RKO (cell line): ENCODE measurements around the gene SNCAIP.

Experiments used
- DNase-seq: peaks from one replicate; pipeline ENCODE4 v3.0.0-alpha.2; 2016; ENCODE audit warnings: low spot score

Gene SNCAIP

DNA sequence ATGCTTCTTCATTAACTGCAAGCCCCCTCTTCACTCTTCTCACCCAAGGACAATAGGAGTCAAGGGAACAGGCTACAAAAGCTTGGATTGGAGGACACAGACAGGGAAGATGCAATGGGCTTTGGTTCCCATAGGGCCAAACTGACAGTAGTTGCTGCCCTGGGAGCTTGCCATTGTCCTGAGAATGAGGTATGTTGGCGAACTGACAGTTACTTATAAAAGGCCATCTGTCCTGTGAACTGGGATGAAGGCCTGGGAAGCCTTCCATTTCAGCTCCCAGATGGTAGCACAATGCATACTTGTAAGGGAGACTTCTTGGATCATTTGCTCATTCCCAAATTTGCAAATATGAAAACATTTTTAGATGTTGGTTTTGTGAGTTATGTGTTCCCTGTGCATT is 88.9 kb downstream of the SNCAIP start:
- DNase-seq, result no peak

DNA sequence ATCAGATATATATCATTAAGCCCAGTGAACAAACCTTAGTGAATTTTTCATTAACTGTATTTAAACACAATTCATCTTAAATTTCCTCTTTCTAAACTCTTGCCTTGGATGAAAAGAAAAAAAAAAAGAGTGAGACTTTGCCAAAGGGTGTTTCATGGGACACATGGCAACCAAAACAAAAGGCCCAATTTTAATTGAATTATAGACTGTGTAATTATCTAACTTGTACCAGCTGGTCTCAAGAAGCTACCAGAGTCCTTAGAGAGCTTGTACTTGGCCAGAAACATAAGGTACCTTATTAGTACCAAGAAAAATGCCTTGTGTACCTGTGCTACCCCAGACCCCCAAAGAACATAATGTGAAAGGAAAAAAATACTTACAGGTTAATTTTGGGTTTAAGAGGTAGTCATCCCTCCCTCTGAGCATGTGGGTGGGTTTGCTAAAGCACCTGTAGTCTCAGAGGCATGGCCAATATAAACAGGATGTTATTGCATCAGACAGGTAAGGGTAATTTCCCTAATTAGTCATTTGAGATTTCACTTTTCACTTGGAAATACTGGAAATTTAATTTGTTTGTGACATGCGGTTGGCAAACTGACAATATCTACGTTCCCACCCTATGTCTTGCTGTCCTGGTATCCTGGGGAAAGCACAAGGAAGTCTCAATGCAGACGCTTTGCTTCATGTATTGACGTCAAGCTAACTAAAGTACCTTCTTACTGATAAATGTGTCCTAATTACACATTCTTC is 90.1 kb downstream of the SNCAIP start:
- no peak for DNase-seq

DNA sequence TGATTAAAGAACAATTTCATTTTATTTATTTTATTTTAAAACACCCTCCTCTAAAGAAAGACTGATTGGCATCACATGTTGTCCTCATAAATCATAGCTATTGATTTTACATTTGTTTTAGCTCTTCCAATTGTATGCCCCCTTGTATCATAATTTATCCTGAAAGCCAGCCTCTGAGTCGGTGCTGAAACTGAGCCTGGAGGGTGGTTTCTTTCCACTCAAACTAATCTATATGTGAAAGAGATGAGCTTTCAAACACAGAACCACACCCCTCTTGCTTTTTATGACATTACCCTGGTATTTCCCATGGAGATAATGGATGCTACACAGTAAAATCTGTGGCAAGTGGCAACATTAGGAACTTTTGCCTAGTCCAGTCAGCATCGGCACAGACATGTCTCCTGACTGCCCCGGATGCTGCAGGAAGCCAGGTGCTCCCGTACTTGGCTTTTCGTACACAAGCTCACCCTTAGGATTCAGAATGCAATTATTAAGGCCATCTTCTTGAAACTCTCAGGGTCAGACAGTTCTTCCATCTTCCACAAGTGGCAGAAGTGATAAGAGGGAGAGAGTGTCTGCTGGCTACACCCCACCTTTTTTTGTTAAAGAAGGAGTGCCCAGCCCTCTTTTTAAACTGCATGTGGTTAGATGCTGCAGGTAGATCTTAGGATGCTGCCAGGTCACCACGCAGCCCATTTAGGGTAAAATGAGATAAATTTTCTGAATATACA is 91.1 kb downstream of the SNCAIP start:
- DNase-seq, result no peak

DNA sequence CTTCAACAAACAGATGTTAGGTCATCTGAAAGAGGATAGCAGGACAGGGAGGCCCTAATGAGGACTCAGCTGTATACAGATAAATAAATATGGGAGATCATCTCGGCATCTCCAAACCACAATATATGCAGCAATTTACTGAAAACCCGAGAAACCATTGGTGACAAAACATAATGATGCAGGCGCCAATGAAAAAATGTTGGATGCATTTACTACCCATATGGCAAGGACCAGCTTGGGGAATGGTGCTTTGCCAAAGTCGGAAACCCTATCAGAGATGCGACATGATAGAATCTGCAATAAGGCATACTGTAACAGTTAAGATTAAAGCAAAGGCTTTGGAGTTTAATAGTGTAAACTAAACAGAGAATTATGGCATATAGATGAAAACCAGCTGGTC is 92.0 kb downstream of the SNCAIP start:
- DNase-seq, result no peak

DNA sequence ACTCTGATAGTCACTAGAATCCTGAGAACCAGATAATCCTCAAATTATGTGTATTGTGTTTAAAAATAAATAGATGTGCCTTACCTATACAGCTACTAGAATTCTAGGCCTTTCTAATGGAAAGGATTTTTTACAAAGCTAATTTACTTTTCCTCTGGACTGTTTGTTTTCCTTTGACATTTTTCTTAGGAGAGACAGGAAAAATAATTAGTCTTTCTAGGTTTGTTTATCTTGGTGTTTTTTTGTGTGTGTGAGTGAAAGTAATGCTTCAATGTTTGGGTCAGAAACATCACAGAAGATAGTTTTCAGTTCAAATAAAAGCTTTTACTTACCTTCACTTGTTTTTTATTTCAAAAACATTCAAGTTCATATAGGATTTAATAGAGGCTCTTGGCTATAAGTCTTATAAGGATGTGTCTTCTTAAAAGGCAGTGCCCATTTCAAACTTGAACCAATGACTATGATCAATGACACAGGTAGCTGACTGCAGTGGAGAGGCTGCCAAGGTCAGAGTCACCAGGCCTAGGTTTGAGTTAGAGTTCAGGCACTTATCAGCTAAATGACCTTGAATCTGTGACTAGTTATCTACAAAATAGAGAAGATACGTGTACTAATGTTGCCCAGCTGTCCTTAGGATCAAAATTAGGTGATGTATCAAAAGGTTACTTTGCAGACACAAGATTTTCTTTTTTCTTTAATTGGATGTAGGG is 92.8 kb downstream of the SNCAIP start:
- DNase-seq, result no peak

DNA sequence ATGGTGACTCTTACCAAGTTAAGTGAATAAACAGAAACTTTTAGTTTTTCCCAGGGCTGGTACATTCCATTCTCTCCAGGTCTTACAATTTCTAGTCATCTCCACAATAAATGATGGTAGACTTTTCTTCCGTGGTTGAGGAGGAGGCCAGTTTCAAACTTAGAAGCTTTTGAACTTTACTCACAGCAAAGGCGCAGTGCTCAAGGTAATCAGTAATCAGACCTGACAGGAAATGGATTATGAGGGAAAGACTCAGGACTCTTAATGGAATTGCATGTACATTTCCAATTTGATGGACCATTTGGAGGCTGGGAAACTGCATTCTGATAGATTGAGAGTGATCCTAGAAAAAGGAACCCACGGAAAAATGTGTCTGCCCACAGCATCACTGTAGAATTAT is 93.7 kb downstream of the SNCAIP start:
- no peak for DNase-seq

DNA sequence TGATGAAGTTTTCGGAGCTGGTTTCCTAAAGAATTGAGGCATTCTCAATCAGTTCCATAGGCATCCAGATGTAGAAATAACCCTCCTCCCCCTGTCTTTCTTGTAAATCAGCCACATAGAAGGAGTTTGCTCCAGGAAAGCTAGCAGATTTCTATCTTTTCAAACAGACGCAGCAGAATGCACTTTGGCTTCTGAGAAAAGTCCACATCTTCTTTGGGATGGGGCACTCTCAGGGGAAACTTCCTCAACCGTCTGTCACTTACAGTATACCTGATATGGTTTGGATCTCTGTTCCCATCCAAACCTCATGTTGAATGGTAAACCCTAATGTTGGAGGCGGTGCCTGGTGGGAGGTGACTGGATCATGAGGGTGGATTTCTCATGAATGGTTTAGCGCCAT is 94.1 kb downstream of the SNCAIP start:
- DNase-seq, result no peak

DNA sequence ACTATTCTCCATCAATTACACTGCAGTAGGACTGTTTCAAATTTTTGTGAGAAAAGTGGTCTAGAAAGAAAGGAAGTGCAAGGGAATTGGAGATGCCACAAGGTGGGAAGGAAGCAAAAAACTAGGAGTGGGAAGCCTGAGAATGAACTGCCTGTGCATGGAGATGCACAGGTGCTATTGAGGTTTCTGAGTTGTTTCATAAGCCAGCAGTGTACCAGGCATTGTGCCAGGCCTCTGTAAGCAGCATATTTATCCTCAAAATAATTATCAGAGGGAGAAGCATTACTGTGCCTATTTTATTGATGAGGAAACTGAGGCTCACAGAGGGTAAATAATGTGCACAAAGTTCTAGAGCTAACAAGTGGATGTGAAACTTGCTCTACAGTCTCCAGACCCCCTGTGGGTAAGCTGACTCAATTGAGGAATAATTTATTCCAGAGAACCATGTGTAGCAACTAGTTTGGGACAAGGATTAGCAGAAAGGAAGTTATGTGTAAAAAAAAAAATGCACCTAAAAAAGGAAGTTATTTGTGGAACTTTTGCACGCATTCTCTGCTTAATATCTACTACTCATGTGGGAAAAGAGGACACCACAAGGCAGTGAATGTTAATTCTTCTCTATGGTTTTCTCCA is 96.7 kb downstream of the SNCAIP start:
- DNase-seq, result no peak

DNA sequence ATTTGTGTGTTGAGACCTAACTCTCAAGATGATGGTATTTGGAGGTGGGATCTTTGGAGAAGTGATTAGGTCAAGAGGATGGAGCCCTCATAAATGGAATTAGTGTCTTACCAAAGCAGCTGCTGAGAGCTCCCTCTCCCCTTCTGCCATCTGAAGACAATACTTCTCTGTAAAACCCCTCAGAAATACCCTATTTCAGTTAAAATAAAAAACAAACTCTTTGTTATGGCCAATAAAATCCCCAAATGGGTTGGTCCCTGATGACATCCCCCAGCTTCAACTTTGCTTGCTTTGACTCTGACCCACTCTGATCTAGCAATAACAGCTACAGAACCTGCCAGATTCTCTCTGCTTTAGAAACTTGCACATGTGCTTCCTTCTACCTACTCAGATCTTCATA is 100.9 kb downstream of the SNCAIP start:
- DNase-seq, result no peak

DNA sequence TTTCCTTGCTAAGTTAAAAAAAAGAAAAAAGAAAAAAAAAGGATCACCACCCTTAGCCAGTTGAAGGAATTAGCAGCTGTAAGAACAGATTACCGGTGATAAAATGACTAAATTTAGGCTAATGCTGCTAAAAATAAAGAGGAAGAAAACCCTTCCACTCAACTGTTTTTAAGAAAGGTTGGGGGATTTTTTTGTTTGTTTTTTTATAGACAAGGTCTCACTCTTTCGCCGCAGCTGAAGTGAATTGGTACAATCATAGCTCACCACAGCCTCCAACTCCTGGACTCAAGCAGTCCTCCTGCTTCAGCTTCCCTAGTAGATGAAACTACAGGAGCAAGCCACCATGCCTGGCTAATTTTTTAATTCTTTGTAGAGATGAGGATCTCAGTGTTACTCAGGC is 101.7 kb downstream of the SNCAIP start:
- no peak for DNase-seq

DNA sequence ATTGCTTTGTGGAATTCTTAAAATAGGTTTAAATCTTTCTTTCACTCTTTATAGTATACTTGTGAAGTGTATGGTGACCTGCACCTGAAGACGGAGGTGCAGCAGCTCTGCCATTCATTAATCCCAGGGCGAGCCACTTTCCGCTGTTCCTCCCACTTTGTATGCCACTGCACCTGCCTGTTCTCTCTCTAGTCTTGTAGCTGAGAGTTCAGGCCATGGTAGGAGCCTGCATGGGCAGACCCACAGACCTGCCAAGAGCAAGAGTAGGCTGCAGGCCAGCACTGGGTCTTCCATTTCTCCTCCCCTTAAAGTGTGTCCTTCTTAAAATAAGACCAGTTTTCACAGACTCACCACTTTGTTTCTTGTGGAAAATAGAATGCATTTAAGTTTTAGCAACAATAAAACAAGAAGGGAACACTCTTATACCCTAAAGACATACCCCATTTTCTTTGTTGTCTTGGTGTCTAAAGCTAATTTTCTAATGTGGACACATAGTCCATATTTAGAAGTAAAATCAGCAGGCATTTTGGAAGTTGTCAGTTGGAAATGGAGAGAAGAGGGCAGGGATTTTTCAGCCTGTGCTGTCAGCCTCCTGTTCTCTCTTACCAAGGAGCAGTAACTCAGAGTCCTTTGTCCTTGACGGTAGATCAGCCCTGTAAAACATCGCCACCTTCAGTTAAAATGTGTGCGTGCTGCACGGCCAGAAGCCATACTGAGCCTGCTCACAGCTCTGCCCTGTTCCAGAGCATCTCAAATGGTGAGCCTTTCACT is 103.2 kb downstream of the SNCAIP start:
- DNase-seq, result peak; percentile 73

DNA sequence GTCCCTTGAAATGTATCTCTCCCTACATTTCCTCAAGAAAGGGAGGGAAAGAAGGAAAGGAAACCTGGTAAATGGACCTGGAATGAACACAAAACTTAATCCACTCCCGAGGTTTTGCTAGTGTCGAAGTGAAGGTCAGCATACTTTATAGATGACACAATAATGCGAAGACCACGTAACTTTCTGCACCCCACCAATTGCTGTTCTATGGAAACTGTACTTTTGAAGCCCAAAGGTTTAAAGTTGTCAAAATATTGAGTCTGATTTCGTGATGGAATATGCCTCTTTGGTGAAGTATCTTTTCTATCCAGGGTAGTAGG is 103.7 kb downstream of the SNCAIP start:
- no peak for DNase-seq

DNA sequence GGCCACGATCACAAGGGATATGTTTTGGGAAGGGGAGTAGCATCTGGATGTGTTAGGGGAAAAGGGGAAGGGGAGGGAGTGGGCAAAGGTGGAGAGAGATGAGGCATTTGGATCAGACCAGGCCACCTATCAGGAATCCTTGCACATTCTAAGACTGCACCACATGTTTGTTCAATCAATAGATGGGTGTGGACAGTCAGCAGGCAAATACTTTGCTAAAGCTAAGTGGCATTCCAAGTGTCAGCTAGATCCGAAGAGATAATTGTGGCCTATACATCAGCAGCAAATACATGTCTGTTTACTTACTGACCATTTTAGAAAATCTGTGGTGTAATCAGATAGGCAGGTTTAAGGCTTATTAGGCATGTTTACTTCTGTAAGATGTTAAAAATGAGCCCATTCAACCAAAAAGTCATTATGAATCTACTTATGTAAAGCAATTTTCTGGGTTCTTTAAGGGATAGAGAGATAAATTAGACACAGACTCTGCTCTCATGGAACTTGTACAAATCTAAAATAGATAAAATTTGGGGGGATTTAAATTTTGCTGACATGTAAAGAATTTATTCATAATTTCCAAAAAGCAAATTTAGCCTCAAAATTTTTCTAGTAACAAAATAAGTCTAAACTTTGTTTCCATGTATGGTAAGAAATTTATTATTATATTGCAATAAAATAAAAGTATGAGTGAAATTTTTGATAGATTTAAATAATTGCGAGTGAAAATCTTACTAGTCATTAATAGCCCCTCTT is 107.3 kb downstream of the SNCAIP start:
- no peak for DNase-seq

DNA sequence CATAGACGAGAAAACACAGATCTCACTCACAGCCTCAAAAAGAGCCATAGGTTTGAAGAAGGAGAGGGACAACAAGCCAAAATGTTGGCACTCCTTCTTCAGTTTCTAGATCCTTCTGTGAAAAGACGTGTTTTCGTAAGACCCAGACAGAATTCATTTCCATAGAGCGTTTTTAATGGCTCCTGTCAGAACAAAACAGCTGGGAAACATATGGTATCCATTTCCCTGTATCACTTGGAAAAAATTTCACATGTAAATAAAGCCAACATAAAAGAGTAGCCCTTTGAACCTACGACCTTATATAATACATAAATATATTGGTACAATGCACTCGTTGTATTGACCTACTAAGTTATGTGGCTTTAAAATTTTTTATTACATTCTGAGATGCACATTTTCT is 108.1 kb downstream of the SNCAIP start:
- DNase-seq, result no peak

DNA sequence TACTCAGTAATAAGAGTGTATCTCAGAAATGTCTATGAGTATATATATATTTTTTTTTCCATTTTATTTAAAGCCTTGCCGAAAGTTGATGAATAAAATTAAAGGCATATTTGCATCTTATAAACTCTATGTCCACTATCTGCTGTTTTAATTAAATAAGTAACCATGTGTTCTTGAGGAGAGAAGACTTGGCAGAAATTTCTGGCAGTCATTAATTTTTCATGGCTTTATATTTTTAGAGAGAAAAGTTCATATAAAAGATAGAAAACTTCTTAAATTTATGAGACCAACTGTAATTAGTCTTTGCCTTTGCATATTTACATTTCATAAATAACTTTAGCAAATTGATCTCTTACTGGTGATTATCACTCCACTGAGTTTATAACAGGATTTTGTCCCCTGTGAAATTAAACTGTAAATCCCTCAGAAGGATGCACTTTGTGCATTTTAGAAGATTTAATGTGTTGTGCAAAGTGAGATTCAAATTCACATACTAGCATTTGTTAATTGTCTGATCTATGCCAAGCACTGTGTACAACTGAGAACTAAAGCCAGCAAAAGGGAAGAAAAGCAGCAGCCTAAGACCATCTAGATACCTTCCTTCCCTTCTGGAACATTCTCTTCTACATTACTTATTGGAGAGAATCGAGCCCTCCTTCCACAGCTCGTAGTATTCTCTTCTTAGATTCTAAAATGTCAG is 108.7 kb downstream of the SNCAIP start:
- no peak for DNase-seq

DNA sequence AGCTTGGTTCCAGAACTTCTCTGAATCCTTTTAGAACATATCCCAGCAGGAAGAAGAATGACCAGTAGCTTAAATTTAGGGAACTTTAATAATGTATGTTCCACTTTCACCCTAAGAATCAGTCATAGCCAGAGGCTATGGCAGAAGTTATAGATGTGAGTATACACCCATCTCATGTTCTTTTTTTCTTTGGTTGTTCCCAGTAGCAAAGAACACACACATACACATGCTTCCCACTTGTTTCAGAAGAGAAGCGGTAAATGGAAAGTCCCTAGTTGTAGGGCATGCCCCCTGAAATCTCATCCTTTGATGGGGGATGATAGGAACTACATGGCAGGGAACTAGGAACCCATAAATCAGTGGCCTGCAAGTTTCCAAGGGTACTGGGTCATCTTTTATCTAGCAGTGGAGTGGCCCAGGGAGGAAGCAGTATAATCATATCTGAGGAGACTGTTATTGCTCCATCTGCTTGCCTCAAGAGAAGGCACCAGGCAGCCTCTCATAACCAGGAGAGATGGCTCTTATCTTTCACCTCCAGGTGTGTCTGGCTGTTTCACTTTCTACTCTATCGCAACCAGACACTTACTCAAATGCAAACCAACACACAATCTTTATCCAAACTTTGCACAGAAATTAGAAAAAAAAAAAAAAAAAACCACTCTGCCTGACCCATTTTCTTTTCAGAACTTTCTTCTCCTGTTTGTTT is 109.5 kb downstream of the SNCAIP start:
- no peak for DNase-seq

DNA sequence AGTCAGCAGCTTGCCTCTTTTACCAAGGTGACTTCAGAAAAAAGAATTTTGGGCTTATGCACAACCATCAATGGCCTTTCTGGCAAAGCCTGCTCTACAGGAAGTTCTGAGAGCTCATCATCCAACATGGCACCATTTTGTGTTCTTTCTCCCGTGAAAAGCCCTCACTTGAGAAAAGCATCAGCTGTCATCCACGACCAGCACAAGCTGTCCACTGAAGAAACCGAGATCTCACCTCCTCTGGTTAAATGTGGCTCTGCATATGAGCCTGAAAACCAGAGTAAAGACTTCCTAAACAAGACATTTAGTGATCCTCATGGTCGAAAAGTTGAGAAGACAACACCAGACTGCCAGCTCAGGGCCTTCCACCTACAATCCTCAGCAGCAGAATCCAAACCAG is 111.2 kb downstream of the SNCAIP start:
- DNase-seq, result no peak

DNA sequence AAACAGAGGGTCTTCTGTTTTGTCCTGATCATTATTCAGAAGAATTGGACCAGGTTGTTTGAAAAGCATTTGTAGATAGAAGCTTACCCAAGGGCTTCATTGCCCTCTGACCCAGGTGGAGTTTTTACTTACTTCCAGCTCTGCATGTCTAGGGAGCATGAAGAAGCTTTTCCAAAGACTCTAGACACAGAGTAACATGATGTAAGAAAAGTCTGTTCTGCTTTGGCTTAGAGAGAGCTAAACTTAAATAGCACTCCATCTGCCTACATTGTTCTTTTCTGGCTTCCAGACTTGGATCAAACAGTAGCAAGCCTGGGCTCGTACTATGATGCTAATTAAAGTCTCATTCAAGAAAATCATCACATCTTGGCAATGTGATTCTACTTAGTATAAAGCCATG is 112.1 kb downstream of the SNCAIP start:
- DNase-seq, result no peak

DNA sequence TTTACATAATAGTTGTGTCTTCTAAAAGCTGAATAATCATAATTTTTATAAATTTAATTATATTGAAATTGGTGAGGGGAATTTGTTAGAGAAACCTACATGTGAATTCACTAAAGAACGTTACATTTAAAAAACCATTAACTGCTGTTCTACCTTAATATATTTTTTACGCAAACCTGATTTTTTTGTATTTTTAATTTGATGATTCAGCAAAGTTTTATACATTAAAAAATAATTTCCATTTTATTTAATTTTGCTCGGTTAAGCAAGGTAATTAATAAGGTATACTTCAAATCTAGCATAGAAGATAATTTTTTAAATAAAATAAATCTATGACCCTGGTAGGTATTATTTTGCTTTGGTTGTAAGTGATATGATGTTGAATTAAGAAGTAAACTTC is 114.3 kb downstream of the SNCAIP start:
- no peak for DNase-seq

DNA sequence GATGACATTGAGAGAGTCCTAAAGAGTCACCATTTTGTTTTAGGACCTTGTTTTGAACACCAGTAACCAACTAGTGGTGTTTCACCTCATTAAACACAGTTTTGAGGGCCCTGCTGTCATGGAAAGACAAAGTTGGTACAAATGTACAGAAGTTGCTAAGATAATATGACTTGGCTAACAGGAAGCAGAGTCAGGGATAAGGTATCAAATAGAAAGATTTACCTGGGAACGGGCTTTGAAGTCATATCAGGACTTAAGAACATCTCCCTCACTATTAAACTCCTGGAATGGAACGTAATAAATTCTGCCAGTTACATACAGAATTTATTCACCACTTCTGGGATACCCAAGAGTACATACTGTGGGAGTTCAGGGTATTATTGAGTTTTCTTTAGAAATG is 115.6 kb downstream of the SNCAIP start:
- no peak for DNase-seq
